ENCODE results near the gene PERM1.
"Not testable (repeated sequence)": the region's sequence is repeated elsewhere in the genome, so short reads cannot be mapped to it uniquely, and the experiment has no call there.

The PERM1 gene

DNA sequence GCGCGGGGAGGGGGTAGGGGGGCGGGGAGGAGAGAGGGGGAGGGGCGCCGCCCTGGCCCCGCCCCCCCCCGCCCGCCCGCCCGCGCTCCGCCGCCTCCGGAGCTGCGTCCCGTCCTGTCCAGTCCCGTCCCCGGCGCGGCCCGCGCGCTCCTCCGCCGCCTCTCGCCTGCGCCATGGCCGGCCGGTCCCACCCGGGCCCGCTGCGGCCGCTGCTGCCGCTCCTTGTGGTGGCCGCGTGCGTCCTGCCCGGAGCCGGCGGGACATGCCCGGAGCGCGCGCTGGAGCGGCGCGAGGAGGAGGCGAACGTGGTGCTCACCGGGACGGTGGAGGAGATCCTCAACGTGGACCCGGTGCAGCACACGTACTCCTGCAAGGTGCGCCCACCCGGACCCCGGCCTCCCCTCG is 38.1 kb upstream of the PERM1 start, which contains the start of gene AGRN:
AGRN (plus strand) TSS at position 121 of the 405 bp plus-strand sequence; CDS start at position 174, 53 bp downstream.
- TF ChIP-seq, protein P1, sequence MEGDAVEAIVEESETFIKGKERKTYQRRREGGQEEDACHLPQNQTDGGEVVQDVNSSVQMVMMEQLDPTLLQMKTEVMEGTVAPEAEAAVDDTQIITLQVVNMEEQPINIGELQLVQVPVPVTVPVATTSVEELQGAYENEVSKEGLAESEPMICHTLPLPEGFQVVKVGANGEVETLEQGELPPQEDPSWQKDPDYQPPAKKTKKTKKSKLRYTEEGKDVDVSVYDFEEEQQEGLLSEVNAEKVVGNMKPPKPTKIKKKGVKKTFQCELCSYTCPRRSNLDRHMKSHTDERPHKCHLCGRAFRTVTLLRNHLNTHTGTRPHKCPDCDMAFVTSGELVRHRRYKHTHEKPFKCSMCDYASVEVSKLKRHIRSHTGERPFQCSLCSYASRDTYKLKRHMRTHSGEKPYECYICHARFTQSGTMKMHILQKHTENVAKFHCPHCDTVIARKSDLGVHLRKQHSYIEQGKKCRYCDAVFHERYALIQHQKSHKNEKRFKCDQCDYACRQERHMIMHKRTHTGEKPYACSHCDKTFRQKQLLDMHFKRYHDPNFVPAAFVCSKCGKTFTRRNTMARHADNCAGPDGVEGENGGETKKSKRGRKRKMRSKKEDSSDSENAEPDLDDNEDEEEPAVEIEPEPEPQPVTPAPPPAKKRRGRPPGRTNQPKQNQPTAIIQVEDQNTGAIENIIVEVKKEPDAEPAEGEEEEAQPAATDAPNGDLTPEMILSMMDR (IDR thresholded peaks at IDR 0.05; ENCODE audit: low read depth, low read length, missing control alignments) = no peak
- in situ Hi-C loops (cut with HindIII; ENCODE audit: low sequenced_read_pairs) = no loop called here
- DNase-seq (ENCODE audit: low read depth) = no peak
- H3K4me3 ChIP-seq (ENCODE audit: low read depth, low read length) = peak within 1 kb of the TSS; percentile 52

DNA sequence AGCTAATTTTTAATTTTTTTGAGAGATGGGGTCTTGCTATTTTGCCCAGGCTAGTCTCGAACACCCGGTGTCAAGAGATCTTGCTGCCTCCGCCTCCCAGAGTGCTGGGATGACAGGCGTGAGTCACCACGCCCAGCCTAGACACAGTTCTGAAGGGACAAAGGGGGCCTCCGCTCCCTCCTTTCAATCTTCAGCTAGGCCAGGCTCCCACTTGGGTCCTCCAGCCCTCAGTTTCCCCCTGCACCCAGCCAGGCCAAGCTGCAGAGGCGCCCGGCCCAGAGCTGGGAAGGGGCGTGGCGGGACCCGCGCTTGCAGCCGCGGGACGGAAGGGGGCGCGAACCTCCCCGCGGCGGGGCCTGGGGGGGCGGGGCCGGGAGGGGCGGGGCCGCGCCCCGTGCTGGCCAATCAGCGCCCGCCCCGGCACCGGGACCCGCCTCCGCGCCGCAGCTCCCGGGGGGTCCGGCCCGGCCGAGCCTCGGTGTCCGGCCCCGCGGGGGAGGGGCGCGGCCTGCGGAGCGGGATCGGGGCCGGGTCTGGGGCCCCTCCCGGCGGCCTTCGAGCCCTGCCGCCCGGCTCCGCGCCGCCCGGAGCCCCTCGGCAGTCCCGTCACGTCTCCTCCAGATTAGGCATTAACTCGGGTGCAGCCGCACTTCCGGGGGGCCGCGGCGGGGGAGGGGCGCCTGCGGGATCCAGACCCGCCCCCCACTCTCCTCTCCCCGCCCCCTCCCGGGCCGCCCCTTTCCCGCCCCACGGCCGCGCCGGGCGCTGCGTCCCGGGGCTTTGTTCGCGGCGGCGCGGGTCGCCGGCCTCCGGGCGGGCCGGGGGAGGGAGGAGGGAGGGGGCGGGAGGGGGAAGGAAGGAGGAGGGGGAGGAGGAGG is 37.5 kb upstream of the PERM1 start:
- H3K4me3 ChIP-seq (ENCODE audit: low read depth, low read length) = peak overlapping the region; percentile 35
- peak; percentile 43 for DNase-seq (ENCODE audit: low read depth)
- TF ChIP-seq, protein P1 (IDR thresholded peaks at IDR 0.05; ENCODE audit: low read depth, low read length, missing control alignments) = peak; percentile 53
- in situ Hi-C loops (cut with HindIII; ENCODE audit: low sequenced_read_pairs) = no loop called here

DNA sequence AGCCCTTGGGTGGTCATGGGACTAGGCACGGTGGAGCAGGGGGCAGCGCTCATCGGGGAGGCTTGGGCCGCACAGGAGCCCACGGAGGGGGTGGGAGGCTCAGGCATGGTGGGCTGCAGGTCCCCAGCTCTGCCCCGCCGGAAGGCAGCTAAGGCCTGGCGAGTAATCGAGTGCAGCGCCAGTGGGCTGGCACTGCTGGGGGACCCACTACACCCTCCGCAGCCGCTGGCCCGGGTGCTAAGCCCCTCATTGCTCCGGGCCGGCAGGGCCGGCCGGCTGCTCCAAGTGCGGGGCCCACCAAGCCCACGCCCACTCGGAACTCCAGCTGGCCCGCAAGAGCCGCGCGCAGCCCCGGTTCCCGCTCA is 36.4 kb upstream of the PERM1 start:
- in situ Hi-C loops (cut with HindIII; ENCODE audit: low sequenced_read_pairs) = not testable (repeated sequence)

DNA sequence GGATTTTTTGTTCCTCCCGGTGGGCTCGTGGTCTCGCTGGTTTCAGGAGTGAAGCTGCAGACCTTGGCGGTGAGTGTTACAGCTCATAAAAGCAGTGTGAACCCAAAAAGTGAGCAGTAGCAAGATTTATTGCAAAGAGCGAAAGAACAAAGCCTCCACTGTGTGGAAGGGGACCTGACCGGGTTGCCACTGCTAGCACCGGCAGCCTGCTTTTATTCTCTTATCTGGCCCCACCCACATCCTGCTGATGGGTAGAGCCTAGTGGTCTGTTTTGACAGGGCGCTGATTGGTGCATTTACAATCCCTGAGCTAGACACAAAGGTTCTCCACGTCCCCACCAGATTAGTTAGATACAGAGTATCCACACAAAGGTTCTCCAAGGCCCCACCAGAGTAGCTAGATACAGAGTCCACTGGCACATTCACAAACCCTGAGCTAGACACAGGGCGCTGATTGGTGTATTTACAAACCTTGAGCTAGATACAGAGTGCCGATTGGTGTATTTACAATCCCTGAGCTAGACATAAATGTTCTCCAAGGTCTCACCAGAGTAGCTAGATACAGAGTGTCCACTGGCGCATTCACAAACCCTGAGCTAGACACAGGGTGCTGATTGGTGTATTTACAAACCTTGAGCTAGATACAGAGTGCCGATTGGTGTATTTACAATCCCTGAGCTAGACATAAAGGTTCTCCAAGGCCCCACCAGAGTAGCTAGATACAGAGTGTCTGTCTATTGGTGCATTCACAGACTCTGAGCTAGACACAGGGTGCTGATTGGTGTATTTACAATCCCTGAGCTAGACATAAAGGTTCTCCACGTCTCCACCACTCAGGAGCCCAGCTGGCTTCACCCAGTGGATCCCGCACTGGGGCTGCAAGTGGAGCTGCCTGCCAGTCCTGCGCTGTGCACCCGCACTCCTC is 35.8 kb upstream of the PERM1 start:
- DNase-seq (ENCODE audit: low read depth); H3K4me3 ChIP-seq (ENCODE audit: low read depth, low read length); in situ Hi-C loops (cut with HindIII; ENCODE audit: low sequenced_read_pairs): not testable (repeated sequence)

More for the DNA sequence above, 36.4 kb upstream of the PERM1 start:
- DNase-seq (ENCODE audit: low read depth); H3K4me3 ChIP-seq (ENCODE audit: low read depth, low read length): not testable (repeated sequence)

DNA sequence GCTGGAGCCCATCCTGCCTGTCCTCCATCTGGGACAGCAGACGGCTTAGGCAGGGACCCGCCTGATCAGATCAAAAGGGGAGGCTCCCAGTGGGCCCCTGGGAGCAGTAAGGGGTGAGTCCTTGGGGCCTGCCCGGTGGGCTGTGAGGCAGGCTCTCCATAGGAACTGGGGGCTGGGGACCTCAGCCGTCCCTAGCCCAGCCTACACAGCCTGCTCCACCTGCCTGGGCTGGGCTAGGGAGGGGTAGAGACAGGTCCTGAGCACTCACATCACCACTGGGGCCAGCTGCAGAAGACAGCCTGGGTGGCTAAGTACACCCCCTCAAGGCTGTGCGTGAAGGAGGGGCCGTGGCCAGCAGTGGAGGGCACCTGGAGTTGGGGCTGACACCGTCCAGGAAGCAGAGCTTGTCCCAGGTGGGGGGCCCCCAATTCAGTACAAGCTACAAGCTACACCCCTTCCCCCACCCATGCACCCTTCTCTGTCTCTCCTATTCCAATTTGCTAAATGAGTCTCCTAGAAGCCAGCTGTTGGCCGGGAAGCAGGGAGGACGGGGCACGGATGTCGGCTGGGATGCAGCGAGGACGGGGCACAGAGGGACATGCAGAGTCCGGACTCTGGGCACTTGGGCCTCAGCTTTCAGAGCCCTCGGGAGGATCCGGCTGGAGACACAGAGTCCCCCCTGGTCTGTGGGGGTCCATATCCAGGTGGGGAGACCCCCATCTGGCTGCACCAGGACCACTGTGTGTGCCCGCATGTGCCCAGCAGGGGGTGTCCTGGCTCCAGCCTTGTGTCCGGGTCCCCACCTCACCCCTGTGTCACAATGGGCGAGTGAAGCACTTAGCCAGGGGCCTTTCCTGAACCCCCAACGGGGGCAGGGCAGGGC is 33.1 kb upstream of the PERM1 start:
- in situ Hi-C loops (cut with HindIII; ENCODE audit: low sequenced_read_pairs) = no loop called here
- no peak for DNase-seq (ENCODE audit: low read depth)
- H3K4me3 ChIP-seq (ENCODE audit: low read depth, low read length) = no peak overlapping the region
- TF ChIP-seq, protein P1 (IDR thresholded peaks at IDR 0.05; ENCODE audit: low read depth, low read length, missing control alignments) = peak; percentile 24

DNA sequence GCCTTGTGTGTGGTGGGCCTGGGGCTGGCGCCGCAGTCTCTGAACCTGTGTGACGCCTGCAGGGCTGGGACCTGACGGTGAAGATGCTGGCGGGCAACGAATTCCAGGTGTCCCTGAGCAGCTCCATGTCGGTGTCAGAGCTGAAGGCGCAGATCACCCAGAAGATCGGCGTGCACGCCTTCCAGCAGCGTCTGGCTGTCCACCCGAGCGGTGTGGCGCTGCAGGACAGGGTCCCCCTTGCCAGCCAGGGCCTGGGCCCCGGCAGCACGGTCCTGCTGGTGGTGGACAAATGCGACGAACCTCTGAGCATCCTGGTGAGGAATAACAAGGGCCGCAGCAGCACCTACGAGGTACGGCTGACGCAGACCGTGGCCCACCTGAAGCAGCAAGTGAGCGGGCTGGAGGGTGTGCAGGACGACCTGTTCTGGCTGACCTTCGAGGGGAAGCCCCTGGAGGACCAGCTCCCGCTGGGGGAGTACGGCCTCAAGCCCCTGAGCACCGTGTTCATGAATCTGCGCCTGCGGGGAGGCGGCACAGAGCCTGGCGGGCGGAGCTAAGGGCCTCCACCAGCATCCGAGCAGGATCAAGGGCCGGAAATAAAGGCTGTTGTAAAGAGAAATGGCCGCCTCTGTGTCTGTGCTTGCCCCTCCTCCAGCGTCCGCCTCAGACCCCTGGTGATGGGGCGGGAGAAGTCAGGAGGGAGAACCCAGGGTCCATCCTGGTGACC is 32.2 kb upstream of the PERM1 start:
- DNase-seq (ENCODE audit: low read depth) = no peak
- in situ Hi-C loops (cut with HindIII; ENCODE audit: low sequenced_read_pairs) = no loop called here
- H3K4me3 ChIP-seq (ENCODE audit: low read depth, low read length) = peak overlapping the region; percentile 49
- TF ChIP-seq, protein P1 (IDR thresholded peaks at IDR 0.05; ENCODE audit: low read depth, low read length, missing control alignments) = no peak

Data from astrocyte of the cerebellum (primary cell).